DOHH2 (cell line): ENCODE data around the gene ZBTB48.

Experiments
- H3F3A ChIP-seq: fragments of 200-600 bp; sonication (generic), shearing (Covaris generic); 2 replicates; pipeline ENCODE4 v1.6.0; 2016; ENCODE audit warnings: antibody characterized with exemption, mild to moderate bottlenecking; ENCODE audit not compliant: control insufficient read depth, insufficient read depth
- H3K27ac ChIP-seq: fragments of 200-600 bp; sonication (generic); 2 replicates; pipeline ENCODE4 v1.5.1; 2014; ENCODE audit warnings: low read depth, mild to moderate bottlenecking, low read length, moderate library complexity
- H3K27me3 ChIP-seq: fragments of 200-600 bp; sonication (generic); 2 replicates; pipeline ENCODE4 v1.6.1; 2014; ENCODE audit warnings: mild to moderate bottlenecking, low read length, mixed read lengths; ENCODE audit not compliant: control insufficient read depth
- H3K36me3 ChIP-seq: fragments of 200-600 bp; sonication (generic); 2 replicates; pipeline ENCODE4 v1.6.1; 2014; ENCODE audit warnings: mild to moderate bottlenecking, low read length, moderate library complexity, mixed read lengths; ENCODE audit not compliant: control insufficient read depth
- H3K4me1 ChIP-seq: fragments of 200-600 bp; sonication (generic); 2 replicates; pipeline ENCODE4 v1.6.1; 2014; ENCODE audit warnings: mild to moderate bottlenecking, low read length, mixed read lengths; ENCODE audit not compliant: control insufficient read depth
- H3K4me2 ChIP-seq: fragments of 200-600 bp; sonication (generic); 2 replicates; pipeline ENCODE4 v1.6.0; 2014; ENCODE audit warnings: mild to moderate bottlenecking, low read length, moderate library complexity
- H3K4me3 ChIP-seq: fragments of 200-600 bp; sonication (generic); 2 replicates; pipeline ENCODE4 v1.5.1; 2014; ENCODE audit warnings: mild to moderate bottlenecking, low read length, mixed read lengths
- H3K79me2 ChIP-seq: fragments of 200-600 bp; sonication (generic); 2 replicates; pipeline ENCODE4 v1.6.1; 2014; ENCODE audit warnings: mild to moderate bottlenecking, low read length, mixed read lengths; ENCODE audit not compliant: control insufficient read depth
- H3K9me2 ChIP-seq: fragments of 200-600 bp; sonication (generic); replicated peaks from 2 replicates; pipeline ENCODE4 v1.6.1; 2014; ENCODE audit warnings: mild to moderate bottlenecking, low read length, mixed read lengths; ENCODE audit not compliant: control insufficient read depth
- H3K9me3 ChIP-seq: fragments of 200-600 bp; sonication (generic); 2 replicates; pipeline ENCODE4 v1.6.1; 2014; ENCODE audit warnings: antibody characterized with exemption, low read length, mixed read lengths; ENCODE audit not compliant: control insufficient read depth, insufficient read depth
- H4K20me1 ChIP-seq: fragments of 200-600 bp; sonication (generic); 2 replicates; pipeline ENCODE4 v1.6.0; 2014; ENCODE audit warnings: low read depth, mild to moderate bottlenecking, antibody characterized with exemption, low read length, moderate library complexity; ENCODE audit not compliant: control insufficient read depth, insufficient read depth
- EZH2phosphoT487 ChIP-seq: fragments of 200-600 bp; sonication (generic); IDR thresholded peaks from 2 replicates; pipeline ENCODE4 v1.6.1; 2017; ENCODE audit warnings: borderline replicate concordance, mild to moderate bottlenecking, antibody characterized with exemption, low read length, moderate library complexity, mixed read lengths
- TF ChIP-seq, protein P1 (sequence below): fragments of 200-600 bp; sonication (generic); IDR thresholded peaks from one replicate; pipeline ENCODE4 v1.5.1; 2014; ENCODE audit warnings: antibody characterized with exemption, mild to moderate bottlenecking, low read depth, low read length; ENCODE audit not compliant: poor library complexity, severe bottlenecking

Gene ZBTB48

DNA sequence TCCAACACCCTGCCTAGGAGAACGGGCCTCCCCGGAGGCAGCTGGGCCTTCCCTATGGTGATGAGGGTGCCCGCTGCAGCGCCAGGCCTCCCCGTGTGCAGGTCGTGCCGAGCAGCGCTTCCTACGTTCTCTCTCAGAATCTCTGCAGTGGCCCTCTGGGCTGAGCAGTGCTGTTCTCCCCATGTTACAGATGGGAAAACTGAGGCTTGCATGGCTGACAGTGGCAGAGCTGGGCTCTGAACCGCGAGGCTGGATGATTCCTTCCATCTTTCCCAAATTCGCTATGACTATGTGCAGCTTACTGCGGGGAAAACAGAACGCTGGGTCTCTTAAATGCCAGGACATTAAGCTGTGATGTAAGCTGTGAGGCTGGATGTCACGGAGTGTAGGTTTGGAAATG, 14.0 kb downstream of the ZBTB48 start:
- Histone ChIP-seq H4K20me1 (no peaks in the 10 kb centered on the region), H3K4me1 (no peaks in the 10 kb centered on the region), H3K9me3 (no peaks in the 10 kb centered on the region)

DNA sequence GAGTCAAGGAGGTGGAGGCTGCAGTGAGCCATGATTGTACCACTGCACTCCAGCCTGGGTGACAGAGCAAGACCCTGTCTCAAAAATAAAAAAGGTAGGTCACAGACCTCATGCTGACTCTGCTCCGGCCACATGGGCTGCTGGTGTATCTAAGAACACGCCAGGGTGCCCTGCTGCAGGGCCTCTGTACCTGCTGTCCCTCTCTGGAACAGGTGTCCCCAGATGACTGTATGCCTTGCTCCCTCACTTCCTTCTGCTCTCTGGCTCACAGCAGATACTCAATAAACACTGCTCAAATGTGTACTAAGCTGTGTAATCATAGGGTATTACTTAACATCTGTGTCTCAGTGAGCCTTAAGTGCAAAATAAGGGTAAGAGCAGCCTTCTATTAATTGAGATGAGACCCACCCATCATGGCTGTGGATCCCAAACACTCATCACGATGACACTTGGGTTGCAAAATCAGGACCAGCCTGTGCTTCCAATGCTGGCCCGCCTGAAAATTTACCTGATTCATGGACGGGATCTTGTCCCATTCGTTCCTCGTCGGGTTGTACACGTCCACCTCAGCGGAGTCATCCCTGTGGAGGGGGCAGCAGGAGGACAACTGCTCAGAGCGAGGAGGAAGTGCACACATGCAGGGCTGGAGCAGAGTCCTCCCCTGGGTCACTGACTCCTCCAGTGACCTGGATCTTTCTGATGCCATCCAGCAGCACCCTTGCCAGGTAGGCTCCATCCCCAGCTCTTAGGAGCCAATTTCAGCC, 15.4 kb downstream of the ZBTB48 start:
- Histone ChIP-seq H3K4me2 (no peak overlapping the region), H3F3A (peaks cover 3% of the 10 kb centered on the region; the same call in 1 of the 2 replicates), H3K4me1 (peaks cover 11% of the 10 kb centered on the region), H3K79me2 (peaks cover 7% of the 10 kb centered on the region), H4K20me1 (0 out of 2 replicates have a peak, but pooled peaks cover 5% of the 10 kb centered on the region), H3K36me3 (peaks cover 20% of the 10 kb centered on the region), H3K9me2 (no peaks in the 10 kb centered on the region), H3K27ac (no peak overlapping the region), H3K27me3 (peaks cover under 1% of the 10 kb centered on the region), H3K9me3 (no peaks in the 10 kb centered on the region), H3K4me3 (no peak overlapping the region)
- no peak for TF ChIP-seq EZH2phosphoT487
- TF ChIP-seq, protein P1, sequence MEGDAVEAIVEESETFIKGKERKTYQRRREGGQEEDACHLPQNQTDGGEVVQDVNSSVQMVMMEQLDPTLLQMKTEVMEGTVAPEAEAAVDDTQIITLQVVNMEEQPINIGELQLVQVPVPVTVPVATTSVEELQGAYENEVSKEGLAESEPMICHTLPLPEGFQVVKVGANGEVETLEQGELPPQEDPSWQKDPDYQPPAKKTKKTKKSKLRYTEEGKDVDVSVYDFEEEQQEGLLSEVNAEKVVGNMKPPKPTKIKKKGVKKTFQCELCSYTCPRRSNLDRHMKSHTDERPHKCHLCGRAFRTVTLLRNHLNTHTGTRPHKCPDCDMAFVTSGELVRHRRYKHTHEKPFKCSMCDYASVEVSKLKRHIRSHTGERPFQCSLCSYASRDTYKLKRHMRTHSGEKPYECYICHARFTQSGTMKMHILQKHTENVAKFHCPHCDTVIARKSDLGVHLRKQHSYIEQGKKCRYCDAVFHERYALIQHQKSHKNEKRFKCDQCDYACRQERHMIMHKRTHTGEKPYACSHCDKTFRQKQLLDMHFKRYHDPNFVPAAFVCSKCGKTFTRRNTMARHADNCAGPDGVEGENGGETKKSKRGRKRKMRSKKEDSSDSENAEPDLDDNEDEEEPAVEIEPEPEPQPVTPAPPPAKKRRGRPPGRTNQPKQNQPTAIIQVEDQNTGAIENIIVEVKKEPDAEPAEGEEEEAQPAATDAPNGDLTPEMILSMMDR = no peak

More for the DNA sequence above, 14.0 kb downstream of the ZBTB48 start:
- H3F3A ChIP-seq = peaks cover 3% of the 10 kb centered on the region; the same call in 1 of the 2 replicates
- H3K4me3 ChIP-seq = no peak overlapping the region
- H3K27ac ChIP-seq = no peak overlapping the region
- H3K9me2 ChIP-seq = no peaks in the 10 kb centered on the region
- H3K27me3 ChIP-seq = no peaks in the 10 kb centered on the region
- H3K36me3 ChIP-seq = peaks cover 33% of the 10 kb centered on the region
- H3K79me2 ChIP-seq = no peaks in the 10 kb centered on the region
- no peak for TF ChIP-seq EZH2phosphoT487
- TF ChIP-seq, protein P1 = no peak
- H3K4me2 ChIP-seq = no peak overlapping the region

DNA sequence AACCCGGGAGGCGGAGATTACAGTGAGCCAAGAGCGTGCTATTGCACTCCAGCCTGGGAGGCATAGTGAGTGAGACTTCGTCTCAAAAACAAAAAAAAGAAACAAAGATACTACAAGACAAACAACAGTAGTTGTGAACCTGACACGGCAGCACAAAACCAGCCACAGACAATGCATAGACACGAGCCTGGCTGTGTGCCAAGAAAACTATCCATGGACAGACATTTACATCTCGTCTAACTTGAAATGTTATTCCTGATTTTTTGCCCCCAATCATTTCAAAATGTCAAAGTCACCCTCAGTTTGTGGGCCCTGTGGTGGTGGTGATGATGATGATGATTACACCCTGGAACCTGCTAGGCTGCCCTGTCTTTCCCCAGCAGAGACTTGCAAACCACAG, 16.6 kb downstream of the ZBTB48 start:
- Histone ChIP-seq H3K36me3 (peaks cover 13% of the 10 kb centered on the region; the same call in 1 of the 2 replicates), H3K4me2 (no peak overlapping the region), H3K79me2 (peaks cover 19% of the 10 kb centered on the region), H3K27ac (no peak overlapping the region), H3K27me3 (peaks cover 13% of the 10 kb centered on the region), H3K9me2 (no peaks in the 10 kb centered on the region), H3F3A (peaks cover 5% of the 10 kb centered on the region; the same call in 1 of the 2 replicates), H3K4me1 (peaks cover 23% of the 10 kb centered on the region), H3K4me3 (no peak overlapping the region), H3K9me3 (no peaks in the 10 kb centered on the region), H4K20me1 (peaks cover 10% of the 10 kb centered on the region; the same call in 1 of the 2 replicates)
- TF ChIP-seq, protein P1 = no peak
- no peak for TF ChIP-seq EZH2phosphoT487
